Activated CD8-positive, alpha-beta memory T cell treated with anti-CD3 and anti-CD28 coated beads for 36 hours (primary cell): ENCODE measurements around the gene NEDD4. TPM values are rescaled to one million over a fixed set of nuclear protein-coding genes. Genes with fewer than 3 reads are reported as not detected.
"Not testable (repeated sequence)": the region's sequence is repeated elsewhere in the genome, so short reads cannot be mapped to it uniquely, and the experiment has no call there.

ENCODE experiments used
- CTCF ChIA-PET: fragments of 350-600 bp; sonication (Branson Sonifier 250); formaldehyde crosslinking; loops from one replicate; lab custom pipeline; 2021; ENCODE audit warnings: antibody characterized with exemption; lab: Charles Lee
- POLR2A ChIA-PET: fragments of 350-600 bp; sonication (Branson Sonifier 250); formaldehyde crosslinking; loops from one replicate; lab custom pipeline; 2021; ENCODE audit warnings: antibody characterized with exemption; lab: Charles Lee
- total RNA-seq, 2 experiments: library from RNA; stranded (reverse); gene quantifications; one replicate each; pipeline ENCODE4 v1.2.3, GENCODE V29; 2021

NEDD4 gene
- total RNA-seq, 2 experiments from 2014 or later = 14.0 to 14.9 TPM

DNA sequence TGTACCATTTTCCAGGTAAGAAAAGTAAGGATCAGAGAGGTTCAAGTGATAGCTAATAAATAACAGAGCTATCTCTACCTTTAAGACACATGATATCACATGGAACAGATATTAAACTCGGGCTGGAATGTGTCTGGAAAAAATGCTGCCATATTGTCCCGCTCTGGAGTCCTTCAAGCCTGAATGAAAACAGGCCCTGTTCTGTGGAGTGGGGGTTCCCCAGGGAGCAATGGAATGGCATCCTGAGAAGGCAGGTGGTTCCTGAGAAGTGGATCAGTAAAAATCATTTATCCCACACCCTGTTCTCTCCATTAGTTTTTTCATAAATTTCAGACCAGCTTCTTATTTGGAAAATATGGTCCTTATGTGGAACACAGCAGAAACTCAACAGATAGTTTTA is 193.2 kb downstream of the NEDD4 start:
- ChIA-PET CTCF (interaction anchor here (0.8 kb wide), 1 partner anchor 17 kb away, joined by 4 read pairs; no protein-coding TSS in a partner anchor), POLR2A (no interaction called here)

DNA sequence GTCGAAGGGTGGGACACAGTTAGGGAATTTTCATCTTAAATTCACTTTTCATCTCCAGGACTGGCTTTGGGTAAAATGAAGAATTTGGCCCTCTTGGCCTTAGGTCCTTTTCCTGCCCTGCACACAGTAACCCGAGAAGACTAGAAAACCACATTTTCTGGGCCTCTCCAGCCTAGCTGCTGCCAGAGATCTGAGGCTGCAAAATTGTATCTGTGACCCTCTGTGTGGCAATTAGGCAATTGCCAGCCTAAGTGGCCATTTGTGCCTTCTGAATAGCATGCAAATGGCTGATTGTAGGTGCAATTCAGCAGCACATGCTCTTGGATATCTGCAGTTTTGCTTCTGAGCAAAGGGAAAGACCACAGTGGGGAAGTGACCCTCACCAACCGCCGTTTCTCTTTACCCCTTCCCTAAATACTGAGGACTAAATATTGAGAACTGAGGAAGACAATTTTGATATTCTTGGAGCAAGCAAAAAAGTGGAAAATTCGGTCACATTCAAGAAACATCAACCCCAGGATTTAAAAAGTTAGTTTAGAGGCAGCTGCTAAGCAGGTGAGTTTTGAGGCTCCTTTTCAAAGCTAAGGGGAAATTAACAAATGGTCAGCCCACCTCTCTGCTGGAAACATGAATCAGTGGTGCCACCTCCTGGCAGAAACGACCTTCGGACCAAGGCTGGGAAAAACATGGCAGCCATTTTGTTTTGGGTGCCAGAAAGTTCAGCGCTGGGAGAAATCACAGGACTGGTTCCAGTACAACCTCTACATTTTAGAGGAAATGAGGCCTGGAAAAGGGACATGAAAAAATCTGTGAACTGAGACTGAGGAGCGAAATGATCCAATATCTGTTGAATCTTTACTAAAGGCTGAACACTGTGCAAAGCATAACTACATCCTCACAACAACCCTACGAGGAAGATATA is 193.9 kb downstream of the NEDD4 start:
- ChIA-PET POLR2A (no interaction called here), CTCF (interaction anchor here (0.8 kb wide), 1 partner anchor 17 kb away, joined by 4 read pairs; no protein-coding TSS in a partner anchor)

DNA sequence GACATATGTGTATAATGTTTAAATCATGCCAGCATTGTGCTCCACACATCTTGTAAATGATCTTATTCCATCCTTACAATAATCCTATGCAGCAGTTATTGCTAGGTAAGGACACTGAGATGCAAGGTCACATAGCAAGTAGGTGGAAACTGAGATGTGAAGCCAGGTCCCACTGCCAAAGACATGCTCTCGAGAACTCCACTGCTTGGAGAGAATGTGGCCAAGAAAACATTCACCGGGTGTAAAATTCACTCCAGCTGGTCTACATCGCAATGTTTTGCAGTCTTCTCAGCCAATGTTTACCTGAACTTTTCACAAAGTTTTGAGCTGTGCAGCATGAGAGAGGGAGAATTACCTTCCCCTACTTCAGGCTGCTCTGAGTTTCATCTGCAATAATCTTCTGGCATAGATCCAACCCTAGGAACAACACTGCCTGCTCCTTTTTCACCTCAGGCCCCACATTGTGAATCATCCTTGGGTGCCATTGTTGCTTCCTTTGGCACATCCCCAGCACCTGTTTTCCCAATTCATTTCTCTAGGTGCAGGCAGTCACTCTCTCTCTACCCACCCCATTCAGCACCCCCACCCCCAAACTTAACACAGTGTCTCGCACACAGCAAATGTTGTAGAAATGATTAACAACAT is 197.0 kb downstream of the NEDD4 start:
- ChIA-PET POLR2A (no interaction called here), CTCF (no interaction called here)

DNA sequence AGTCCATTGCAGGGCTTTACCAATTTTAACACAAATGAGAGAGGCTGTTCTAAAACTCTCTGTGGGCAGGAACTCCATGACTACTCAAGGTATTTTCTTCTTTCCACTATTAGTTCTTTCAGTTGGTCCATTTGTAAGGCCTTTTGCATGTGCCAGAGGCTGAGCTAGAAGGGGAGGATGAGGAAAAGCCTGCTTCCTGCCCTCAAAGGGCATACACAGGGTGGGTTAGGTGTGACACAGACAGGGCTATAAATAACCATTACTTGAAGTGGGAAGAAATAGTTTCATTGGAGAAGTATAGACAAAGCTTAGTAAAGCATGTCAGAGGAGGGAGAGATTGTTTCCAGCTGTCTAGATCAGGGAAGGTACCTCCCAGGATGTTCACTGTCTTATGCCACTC is 198.4 kb downstream of the NEDD4 start:
- CTCF ChIA-PET = no interaction called here
- POLR2A ChIA-PET = no interaction called here

DNA sequence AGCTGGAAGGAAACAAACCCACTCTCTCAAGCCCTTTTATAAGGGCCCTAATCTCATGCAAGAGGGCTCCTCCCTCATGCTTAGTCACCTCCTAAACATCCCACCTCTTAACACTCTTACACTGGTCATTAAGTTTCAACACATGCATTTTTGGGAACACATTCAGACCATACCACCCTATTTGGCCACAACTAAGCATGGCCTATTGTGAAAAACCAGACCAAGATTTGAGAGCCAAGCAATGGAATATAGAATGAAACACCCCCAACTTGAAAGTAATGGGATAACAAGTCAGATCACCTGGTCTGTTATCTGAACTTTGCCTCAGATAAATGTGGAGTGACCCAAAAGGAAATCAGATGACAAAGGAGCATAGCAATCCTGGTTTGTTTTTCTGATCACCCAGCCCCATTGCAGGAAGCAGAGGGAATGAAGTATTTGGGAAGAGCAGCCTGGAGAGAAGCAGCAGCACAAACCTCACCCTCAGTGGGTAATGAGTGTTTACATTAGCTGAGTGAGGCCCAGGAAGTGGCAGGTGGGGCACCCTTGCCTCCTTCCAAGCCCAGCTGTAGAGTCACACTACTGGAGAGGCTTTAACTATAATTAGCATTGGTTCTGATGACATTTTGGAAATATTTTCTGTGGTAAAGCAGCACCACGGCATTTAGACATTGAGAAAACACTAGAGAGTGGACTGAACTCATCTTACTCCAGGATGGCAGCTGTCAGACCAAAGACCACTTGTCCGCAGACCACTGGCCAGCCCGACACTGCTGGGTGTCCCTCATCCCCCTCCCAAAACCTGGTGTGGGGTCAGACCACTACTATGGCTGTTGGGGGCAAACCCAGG is 201.6 kb downstream of the NEDD4 start:
- CTCF ChIA-PET = no interaction called here
- POLR2A ChIA-PET = no interaction called here

DNA sequence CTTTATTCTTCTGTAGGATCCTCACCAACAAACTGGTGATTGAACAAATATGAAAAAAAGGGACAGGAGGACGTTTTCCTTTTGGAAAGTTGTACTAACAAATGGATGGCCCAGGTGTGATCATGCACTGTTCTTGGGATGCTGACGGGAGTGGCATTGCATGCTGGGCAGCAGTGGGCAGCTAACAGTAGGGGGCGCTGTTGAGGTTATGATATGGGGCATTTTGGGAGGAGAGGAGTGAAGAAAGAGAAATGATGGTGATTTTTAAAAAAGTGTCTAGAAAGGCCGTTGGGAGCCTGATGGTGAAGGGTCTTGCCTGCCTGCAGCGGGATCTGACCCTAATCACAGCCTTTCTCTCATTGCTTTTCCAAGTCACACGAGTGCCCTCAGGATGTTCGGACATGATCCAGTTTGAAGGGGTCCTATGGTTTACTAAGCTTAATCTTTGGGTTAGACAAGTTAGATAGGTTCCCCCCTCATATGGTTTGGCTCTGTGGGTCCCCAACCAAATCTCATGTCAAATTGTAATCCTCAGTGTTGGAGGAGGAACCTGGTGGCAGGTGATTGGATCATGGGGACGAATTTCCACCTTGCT is 204.2 kb downstream of the NEDD4 start:
- ChIA-PET CTCF (interaction anchor here (0.8 to 1.8 kb wide), 3 partner anchors 9 to 57 kb away, joined by 3 to 4 read pairs (median 4); no protein-coding TSS in a partner anchor), POLR2A (no interaction called here)

DNA sequence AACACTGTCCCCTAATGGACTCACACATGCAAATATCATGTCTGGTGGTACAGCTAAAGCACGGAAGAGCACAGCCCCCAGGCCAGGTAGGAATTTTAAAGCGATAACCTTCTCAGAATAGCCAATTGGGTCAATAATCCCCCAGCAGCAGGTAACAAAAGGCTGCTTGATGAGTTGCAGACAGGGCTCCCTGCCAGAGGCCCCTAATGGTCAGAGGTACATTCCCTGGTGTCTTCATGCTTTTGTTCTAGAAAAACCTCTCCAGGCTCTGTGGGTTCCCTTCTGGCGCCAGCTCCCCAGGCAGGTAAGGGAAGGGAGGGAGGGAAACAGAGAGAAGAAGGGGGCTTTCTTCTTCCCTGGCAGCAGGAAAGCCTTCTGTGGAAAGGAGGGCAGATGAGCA is 207.1 kb downstream of the NEDD4 start:
- ChIA-PET CTCF (no interaction called here), POLR2A (no interaction called here)

DNA sequence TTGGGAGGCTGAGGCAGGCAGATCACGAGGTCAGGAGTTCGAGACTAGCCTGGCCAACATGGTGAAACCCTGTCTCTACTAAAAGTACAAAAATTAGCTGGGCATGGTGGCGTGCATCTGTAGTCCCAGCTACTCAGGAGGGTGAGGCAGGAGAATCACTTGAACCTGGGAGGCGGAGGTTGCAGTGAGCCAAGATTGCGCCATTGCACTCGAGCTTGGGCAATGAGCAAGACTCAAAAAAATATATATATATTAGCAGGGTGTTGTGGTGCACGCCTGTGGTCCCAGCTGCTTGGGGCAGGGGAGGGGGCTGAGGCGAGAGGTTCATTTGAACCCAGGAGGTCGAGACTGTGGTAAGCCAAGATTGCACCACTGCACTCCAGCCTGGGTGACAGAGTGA is 207.8 kb downstream of the NEDD4 start:
- POLR2A ChIA-PET, CTCF ChIA-PET: not testable (repeated sequence)

DNA sequence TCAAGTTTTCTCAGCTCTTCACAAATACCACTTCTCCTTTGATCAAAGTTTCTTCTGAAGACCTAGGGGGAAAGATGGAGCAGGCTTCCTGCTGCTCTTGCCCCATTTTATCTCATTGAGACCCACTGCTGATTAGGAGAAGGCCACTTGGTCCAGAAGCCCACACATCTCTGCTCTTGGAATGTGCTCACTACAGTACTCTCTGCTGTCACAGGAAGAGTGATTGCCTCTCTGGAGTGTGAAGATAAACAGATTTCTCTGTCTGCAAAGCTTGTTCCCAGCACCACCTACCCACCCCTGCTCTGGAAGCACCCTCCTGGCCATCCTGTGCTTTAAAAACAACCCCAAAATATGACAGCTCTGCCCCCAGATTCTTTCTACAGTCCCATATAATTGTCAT is 209.1 kb downstream of the NEDD4 start:
- ChIA-PET POLR2A (no interaction called here), CTCF (no interaction called here)

DNA sequence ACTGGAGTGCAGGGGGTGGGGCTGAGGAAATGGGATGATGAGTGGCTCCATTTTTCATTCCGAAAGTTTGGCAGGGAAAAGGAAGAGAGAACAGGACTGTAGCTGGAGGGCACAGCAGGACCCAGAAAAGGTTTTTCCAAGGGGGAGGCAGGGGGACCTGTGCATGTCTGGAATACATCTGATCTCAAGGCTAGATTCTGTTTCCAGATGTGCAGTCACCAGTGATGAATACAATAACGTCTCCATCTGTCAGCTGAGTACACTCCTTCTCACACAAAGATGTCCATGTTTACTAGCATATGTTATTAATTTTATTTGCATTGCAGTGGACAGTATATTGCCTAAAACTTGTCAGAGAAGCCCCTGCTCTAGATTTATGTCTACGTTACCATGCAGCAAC is 210.5 kb downstream of the NEDD4 start:
- CTCF ChIA-PET = interaction anchor here (0.6 kb wide), 1 partner anchor 17 kb away, joined by 4 read pairs; no protein-coding TSS in a partner anchor
- POLR2A ChIA-PET = no interaction called here

DNA sequence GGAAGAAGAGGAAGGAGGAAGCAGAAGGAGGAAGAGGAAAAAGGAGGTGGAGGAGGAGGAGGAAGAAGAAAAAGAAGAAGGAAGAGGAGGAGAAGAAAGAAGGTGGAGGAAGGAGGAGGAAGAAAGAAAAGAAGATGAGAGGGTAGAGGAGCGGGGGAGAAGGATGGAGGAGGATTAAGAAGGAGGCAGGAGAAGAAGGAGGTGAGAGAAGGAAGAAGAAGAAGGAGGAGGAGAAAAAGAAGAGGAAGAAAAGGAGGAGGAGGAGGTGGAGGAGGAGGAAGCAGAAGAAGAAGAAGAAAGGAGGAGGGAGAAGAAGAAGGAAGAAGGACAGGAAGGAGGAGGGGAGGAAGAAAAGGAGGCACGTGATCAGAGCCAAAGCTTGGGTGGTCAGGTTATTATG is 213.1 kb downstream of the NEDD4 start:
- CTCF ChIA-PET = no interaction called here

DNA sequence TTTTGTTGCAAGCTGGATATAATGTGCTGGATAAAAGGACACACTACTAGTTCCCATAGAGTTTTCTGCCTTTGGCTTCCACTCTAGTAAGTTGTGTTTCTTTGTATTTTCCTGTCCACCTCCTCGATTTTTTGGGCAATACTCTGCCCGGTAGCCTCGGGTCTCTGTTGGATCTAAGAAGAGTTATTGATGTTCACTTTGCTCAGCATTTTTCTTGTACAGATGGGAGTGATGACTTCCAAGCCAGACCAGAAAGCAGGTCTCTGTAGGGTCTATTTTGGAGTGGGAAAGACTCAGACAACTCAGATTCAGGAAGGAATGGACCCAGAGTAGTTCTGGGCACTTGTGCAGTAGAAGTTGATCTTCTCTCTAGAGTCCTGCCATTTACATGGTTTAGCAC is 214.5 kb downstream of the NEDD4 start:
- ChIA-PET CTCF (no interaction called here), POLR2A (no interaction called here)

More for the DNA sequence above, 213.1 kb downstream of the NEDD4 start:
- POLR2A ChIA-PET = no interaction called here
